HCEC 1CT (cell line): ENCODE results near the gene GAPDH.
"Not testable (repeated sequence)": the region's sequence is repeated elsewhere in the genome, so short reads cannot be mapped to it uniquely, and the experiment has no call there.

Source experiments
- DNase-seq: peaks from one replicate; pipeline ENCODE4 v3.0.0-alpha.2; 2017

The GAPDH gene

DNA sequence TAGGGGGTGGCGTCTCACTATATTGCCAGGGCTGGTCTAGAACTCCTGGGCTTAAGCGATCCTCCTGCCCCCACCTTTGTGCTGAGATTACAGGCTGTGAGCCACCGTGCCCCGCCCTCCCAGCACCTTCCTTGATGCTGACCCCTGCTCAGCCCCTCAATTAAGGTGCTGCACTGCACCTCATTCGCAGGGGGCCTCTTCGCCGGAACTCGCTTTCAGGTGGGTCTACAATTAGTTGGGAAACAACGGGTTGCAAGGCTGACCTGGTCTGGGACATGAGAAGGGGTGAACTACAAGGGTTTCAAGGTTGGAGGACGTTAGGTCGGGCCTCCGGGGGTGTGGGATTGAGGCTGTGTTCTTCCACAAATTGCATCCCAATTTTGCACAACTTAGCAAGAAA is 35.0 kb downstream of the GAPDH start:
- no peak for DNase-seq

DNA sequence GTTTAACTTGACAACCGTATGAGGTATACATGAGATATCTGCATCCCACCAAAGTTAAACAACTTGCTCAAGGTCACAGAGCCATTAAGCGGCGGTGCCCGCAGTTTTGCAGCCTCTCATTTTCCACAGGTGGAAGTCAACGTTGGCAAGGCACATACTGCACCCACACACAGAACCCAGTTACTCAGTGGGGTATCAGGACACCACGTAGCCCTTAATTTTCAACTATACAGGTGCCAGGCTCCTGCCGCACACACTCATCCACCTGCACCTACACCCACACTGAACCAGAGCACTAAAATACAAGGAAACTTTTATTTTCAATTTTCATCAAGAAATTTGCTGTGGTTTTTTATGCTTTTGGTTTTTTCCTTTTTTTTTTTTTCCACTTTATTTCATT is 35.5 kb downstream of the GAPDH start:
- no peak for DNase-seq

DNA sequence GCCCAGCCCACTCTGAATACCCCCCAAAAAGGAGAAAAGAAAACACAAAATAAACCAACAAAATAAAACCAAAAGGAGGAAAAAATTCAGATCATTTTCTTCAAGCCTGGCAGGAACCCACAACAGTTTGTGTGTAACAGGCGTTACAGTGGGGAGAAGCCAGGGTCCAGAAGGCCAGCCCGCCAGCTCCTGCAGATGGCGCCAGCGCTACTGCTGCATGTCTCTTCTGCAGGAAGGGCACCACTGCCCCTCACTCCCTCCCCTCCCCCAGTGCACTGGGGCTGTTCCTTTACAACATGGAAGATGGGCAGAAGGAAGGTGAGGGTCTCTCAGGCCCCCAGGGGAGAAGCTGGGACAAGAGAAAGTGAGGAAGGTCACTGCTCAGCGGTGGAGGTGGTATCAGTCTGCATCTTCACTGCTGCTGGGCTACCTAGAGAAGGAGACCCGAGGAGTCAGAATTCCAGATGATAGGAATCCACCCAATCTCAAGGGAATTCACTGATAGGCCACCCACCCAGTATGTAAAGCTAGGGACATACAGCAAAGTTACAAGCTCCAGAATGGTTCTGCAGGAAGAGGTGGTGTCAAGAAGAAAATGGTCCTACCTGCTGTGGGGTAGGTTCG is 36.1 kb downstream of the GAPDH start:
- no peak for DNase-seq

GRCh38 chr12:6573001-6573400 is 38.7 kb downstream of the GAPDH start:
- DNase-seq, result no peak

GRCh38 chr12:6574576-6575295 is 40.4 kb downstream of the GAPDH start:
- DNase-seq, result no peak

GRCh38 chr12:6575648-6576047 is 41.3 kb downstream of the GAPDH start:
- no peak for DNase-seq

DNA sequence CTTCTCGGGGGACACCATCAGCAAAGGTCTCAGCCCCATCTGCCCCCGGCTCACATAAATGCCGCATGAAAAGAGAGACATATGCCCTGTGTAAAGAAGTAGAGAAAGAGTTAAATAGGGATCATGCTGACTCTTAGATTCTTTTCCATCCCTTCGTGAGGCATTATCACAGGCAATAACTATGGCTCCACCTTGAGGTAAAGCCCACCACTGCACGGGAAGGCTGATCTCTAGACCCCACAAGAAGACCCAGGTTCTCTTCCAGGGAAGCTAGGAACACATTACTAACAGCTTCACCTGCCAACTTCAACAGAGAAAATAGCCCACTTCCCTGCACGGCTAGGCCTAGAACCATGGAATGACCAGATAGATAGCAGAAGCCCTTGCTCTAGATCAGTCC is 47.9 kb downstream of the GAPDH start:
- no peak for DNase-seq

- DNase-seq, result no peak
Observed at GRCh38 chr12:6582959-6583358, 48.6 kb downstream of the GAPDH start.

DNA sequence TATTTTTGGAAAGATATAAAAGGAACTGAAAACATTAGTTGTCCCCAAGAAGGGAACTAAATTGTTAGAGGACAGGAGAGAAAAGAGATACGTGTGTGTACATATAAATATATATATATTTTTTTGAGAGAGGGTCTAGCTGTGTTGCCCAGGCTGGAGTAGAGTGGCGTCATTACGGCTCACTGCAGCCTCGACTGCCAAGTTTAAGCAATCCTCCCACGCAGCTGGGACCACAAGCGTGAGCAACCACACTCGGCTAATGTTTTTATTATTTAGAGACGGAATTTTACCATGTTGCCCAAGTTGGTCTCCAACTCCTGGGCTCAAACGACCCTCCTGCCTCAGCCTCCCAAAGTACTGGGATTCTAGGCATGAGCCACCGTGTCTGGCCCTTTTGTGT is 50.0 kb downstream of the GAPDH start:
- DNase-seq, result no peak

DNA sequence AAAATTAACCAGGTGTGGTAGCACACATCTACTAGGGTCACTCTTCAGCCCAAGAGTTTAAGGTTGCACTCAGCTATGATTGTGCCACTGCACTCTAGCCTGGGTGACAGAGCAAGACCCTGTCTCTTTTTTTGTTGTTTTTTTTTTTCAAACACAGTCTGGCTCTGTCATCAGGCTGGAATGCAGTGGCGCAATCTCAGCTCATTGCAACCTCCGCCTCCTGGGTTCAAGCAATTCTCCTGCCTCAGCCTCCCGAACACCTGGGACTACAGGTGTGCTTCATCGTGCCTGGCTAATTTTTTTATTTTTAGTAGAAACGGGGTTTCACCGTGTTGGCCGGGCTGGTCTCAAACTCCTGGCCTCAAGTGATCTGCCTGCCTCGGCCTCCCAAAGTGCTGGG is 52.3 kb downstream of the GAPDH start:
- DNase-seq, result not testable (repeated sequence)
